GM21723 (cell line): ENCODE results near the gene CACNB3.

Experiments used
- ATAC-seq: cut with Tn5 transposase; IDR thresholded peaks from one replicate; pipeline ENCODE4 v1.9.1; 2021; ENCODE audit warnings: mild to moderate bottlenecking, moderate library complexity; ENCODE audit not compliant: unreplicated experiment

The CACNB3 gene

DNA sequence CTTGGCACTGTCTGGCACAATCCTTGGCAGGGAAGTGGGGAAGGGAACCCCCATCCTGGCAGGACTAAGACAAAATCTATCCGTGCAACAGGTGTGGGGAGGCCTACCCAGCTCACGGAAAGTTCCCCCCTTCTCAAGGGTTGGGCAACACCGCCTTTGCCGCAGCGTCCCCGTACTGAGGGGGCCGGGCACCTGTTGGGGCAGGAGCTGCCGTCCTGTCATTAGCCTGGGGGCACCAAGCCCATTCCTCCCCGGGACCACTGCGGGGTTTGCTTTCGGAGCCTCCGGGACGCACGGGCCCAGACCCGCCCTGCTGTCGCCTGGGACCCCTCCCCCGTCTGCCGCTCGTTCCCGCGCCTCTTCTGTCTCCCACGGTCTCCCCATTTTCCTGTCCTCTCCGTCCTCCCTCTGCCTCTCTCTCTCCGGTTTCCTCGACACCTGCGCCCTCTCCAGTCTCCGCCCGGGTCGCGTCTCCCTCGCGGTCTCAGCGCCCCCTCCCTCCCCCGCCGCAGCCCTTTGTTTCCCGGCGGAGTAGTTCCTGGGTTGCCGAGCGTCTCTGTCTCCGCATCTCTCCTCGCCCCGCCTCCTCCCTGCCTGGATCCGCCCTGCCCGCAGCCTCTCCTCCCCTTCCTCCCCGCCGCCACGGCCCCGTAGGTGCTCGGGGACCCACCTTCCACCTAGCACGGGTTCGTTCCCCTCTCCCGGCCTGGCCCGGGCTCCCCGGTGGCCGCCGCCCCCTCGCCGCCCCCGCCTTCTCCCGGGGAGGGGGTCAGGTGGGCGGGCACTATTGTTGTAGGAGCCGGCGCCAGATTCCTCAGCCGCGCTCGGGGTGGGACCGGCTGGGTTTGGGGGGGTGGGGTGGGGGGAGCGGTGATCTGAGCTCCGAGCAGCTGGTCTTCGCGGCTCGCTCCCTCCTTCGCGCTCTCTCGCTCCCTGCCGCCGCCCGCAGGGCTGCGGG, at the start of gene CACNB3:
Gene CACNB3, plus strand, starts transcription at position 624 of the 958 bp plus-strand sequence. CDS start 434 bp downstream, outside the sequence.
- ATAC-seq = no peak

DNA sequence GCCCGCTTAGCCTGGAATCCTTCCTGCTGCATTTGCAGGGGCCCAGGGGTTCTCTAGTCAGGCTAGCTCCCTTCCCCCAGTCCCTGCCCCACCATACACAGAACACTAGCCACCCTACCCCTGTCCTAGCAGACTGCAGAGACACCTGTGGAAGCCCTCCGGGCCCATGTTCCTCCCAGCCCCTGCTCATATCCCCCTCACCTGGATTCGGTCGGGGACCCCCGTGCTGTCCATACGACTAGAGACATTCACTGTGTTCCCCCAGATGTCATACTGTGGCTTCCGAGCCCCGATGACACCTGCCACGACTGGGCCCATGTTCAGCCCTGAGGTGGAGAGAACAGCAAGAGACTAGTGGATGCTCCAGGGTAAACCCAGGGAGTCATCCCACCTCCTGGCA, 49.6 kb upstream of the CACNB3 start:
- no peak for ATAC-seq

DNA sequence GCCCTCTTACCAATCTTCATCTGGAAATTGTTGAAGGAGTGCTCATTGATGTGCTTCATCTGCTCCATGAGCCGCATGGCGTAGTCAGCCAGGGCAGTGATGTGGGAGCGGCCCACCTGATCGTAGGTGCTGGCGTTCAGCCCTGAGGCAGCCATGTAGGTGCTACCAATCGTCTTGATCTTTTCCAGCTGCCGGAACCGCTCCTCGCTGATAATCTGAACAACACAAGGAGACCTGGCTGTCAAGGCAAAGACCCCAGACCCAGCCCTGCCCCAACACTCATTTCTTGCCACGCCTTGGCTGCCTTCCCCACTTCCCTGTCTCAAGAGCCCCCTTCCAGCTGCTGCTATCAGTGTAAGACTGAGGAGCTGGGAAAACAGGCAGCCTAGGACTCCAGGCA, 47.5 kb upstream of the CACNB3 start:
- no peak for ATAC-seq

DNA sequence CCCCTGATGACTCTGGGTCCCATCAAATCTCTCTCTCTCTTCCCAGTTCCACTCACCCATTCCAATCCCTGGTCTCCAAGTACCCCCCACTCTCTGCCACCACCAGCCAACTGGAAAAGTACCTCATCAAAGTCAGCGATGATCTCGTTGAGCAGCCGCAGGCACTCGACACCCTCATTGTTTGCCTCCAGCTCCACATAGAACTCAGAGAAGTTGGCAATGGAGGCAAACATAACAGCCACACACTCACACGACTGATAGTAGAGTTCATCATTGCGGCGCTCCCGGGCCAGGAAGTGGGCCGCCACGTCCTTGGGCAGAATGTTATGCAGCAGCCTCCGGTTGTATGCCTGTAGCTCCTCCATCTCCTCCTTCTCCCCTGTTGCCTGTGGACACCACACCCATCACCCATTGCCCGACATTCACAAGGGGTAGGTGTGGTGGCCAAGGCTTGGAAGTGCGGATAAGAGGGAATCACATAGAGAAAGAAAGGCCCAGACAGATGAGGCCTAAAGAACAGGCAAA, 46.6 kb upstream of the CACNB3 start:
- ATAC-seq = no peak

- ATAC-seq = no peak
These were observed 44.6 kb upstream of the CACNB3 start for GRCh38 chr12:48773686-48774085.

DNA sequence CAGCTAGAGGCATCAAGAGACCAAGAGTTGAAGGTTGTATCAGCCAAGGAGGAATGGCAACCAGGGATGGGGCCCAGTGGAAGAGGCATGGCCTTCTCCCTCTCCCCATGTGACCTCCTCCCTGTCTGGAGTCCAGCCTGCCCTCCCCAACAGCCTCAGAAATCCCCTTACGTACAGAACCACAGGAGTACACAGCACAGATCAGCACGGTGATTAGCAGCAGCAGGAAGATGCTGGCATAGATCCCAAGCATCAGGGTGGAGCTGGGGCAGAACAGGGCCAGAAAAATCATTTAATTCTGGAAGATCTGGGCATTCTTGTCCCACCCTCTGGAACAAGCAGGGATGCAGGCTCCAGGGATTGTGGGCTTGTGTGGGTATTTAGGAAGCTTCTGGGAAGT, 43.8 kb upstream of the CACNB3 start:
- ATAC-seq = no peak

DNA sequence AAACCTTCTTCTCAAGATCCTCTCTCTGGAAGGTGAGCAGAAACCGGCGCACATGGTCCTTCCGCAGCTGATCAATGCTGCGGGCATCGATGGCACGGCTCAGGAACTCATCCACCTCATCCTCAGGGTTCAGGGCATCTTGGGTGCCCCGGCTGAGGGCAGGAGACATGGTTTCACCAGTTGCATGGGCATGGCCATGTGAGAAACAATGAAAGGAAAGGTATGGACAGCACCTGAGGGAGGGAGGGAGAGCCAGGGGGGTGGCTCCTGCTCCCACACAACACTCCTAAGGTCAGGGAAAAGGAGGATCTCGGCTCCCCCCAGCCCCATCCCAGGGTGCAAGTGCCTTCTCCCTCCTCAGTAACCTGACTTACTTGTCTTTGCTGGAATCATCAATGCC, 43.0 kb upstream of the CACNB3 start:
- no peak for ATAC-seq

DNA sequence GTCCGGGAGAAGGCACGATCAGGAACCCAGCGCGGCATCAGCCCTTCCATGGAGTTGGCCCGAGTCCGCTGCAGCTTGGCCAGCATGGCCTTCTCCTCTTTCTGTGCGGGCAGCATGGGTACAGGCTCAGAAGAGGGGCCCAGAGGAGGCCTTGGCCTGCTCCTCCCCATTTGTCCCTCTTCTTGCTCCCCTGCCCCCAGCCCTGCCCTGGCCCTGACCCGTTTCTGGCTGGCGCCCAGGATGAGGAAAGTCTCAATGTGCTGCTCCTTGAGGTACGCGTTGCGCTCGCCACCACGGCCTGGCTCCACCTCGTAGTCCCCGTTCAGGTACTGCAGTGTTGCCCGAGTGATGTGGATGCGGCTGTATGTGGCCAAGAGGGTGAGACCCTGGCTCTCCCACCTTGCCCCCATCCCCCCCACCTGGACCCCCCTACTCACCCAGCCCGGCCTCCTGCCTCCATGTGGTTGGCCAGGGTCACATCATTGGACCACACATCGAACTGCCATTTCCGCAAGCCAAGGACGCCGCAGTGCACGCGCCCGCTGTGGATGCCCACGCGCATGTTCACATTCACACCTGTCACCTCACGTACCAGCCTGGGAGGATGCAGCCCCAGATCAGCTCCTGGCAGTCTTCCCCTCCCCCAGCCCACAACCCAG, 42.2 kb upstream of the CACNB3 start:
- ATAC-seq = no peak

GRCh38 chr12:48776956-48777355, 41.3 kb upstream of the CACNB3 start:
- no peak for ATAC-seq

DNA sequence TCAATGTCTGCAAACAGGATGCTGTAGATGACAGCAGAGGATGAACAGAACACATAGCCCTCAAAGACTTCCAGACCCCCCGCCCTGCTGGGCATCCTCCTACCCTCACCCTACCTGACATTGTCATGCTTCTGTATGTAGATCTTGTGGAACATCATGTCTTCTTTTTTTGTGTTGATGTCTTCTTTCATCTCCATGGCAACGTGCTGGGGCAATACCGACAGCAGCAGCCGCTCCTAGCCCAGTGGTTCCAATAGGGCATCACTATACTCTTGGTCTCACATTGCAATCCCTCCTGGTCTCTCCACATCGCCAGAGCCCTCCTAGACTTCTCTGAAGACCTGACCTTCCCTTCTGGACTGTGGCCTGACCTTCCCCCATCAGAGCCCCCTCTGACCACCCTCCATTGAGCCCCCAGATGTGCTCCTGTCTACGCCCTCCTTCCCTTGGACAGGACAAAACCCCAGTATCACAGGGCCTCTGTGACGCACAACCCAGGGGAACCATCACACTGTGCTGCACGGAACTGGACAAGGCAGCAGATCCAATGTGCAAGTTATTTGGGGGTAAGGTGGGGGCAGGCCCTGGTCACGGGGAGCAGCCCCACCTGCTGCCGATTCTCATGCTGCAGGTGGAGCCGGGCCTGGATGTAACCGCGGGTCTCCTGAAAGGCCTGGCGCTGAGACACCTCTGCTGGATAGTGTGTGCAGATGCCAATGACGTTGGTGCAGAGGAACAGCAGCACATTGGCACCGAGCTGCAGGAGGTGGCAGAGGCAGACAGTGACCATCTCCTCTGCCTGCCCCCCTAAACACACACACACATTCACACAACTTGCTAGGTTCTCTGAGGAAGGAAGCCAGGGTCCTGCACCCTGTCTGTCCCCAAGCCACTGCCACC, 40.5 kb upstream of the CACNB3 start:
- ATAC-seq = no peak

- no peak for ATAC-seq
These were observed 38.4 kb upstream of the CACNB3 start for GRCh38 chr12:48779869-48780268.

GRCh38 chr12:48780381-48781025, 37.8 kb upstream of the CACNB3 start:
- ATAC-seq = no peak

DNA sequence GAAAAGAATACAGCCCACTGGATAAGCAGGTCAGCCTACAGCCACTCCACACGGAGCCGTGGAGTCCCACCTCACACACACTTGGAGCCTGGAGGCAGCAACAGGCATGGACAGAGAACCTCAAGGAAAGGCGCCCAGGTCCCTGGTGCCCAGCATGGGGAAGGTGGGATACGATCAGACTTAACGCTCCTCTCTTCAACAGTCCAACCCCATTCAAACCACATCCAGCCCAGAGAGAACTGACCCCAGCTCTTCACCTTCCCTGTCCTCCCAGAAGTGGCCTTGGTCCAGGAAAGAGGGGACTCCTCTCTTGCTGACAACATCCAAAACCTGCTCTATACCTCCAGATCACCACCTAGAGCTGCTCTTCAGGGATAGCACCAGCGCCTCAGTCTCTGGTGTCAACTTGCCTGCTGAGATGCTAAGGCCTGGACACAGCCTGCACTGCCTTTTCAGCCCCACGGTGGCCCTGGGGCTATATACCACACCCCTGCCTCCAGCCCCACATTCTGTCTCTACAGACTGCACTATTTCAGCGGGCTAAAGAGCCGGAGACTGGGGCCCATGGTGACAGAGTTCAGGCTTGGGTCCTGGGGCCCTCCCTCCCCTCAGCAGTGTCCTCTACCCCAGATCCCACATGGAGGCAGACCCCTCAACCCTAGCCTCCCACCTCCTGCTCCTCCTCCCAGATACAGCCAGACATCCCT, 36.4 kb upstream of the CACNB3 start:
- no peak for ATAC-seq

GRCh38 chr12:48782457-48783395, 35.6 kb upstream of the CACNB3 start:
- no peak for ATAC-seq

DNA sequence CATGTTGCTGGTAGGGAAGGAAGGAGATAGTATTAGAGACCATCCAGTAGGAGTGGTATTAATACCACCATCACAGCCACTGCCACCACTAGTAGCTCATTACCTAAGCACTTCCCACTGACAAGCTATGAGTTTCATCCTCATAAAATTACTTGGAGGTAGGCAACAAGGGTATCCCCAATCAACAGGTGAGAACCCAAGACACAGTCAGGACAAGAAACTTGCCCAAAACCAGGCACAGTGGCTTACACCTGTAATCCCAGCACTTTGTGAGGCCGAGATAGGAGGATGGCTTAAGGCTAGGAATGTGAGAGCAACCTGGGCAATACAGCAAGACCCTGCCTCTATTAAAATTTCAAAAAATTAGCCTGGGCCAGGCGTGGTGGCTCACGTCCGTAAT, 34.9 kb upstream of the CACNB3 start:
- no peak for ATAC-seq

GRCh38 chr12:48786591-48787544, 31.4 kb upstream of the CACNB3 start:
- no peak for ATAC-seq

DNA sequence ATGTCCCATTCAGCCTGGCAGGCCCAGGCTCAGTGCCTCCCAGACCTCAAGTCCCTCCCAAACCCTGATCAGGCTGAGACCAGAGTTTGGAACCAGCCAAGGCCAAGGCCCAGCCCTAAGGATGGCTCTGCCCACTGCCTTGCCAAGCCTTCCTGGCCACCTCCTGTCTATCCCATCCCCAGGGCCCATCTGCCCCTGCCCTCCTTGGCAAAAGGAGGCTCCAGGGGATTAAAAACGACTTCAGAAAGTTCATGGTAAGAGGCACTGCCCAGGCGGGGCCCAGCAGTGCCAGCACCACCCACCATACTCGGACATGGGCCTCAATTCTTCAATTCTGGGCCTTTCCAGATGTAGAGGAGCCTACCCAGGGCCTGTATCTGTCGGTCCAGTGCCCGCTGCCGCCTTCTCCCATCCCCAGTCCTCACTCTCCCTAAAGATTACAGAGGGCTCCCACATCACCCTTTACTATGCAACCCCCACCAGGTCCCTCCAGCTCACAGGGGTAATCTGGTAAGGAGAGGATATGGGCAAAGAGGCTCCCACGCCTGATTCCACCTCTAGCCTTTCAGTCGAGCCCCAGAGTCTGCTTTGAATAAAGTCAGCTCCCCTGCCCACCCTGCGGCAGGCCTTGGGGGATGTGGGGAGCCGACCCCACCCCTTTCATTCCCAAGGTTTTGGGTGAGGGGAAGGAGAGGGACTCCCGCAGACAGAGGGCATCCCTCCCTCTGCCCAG, 30.3 kb upstream of the CACNB3 start:
- no peak for ATAC-seq
